ENCODE data around the gene C8B. TPM values are rescaled to one million over a fixed set of nuclear protein-coding genes. Genes with fewer than 3 reads are reported as not detected.

The C8B gene
- total RNA-seq, 1 donor from 2014 or later, result not detected

- no peak for DNase-seq (ENCODE audit: low spot score)
Measured at GRCh38 chr1:56931686-56932085, 34.1 kb downstream of the C8B start.

DNA sequence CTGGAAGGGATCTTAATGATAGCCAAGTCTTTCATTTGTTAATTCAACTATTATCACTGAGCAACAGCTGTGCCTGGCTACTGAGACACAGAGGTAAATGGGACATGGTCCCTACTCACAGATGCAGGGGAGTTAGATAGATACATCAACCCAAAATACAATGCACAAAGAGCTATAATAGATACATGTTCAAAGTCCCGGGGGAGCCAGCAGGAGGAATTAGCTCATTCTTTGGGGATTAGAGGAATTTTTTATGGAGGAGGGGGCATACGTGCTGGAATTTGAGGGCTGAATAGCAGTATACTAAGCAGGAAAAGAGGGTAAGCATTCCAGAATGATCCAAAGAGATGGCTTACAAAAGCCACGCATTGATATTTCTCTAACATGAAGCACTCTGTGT lies 34.6 kb downstream of the C8B start:
- no peak for DNase-seq (ENCODE audit: low spot score)

DNA sequence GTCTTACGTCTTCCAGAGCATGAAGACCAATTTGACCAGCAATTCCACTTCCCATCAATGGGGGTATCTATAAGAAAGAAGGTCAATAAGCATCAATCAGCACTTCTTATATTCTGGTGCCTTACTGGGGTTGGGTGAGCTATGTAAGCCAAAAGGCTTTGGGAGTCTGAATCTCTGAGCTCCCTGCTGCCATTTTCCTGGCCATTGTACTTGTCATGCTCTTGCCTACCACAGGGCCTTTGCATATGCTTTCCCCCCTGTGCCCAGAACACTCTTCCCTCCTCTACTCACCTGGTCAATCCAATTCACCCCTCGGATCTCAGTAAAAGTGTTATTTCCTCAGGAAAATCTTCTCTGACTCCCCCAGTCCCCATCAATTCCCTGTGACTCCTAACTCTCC lies 36.3 kb downstream of the C8B start:
- DNase-seq (ENCODE audit: low spot score), result no peak

- DNase-seq (ENCODE audit: low spot score), result no peak
Measured at GRCh38 chr1:56927986-56928385, 37.8 kb downstream of the C8B start.

- DNase-seq (ENCODE audit: low spot score), result no peak
Measured at GRCh38 chr1:56927171-56927570, 38.6 kb downstream of the C8B start.

DNA sequence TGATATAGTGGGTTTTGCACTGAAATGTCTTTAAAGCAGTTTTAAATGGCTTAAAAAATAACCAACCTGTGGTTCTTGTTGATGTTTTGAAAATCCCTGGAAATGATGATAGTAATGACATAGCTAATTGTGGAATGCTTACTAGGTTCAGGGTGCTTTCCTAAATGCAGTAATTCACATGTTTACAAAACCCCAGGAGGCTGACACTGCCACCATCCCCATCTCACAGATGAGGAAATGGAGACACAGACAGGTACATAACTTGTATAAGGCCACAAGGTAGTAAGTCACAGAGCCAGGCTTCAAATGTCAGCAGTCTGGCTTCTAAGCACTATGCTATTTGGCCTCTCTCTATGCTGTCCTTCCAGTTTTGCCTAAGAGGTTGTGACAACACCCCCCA lies 40.6 kb downstream of the C8B start:
- no peak for DNase-seq (ENCODE audit: low spot score)

GRCh38 chr1:56924116-56924515 lies 41.7 kb downstream of the C8B start:
- DNase-seq (ENCODE audit: low spot score), result no peak

DNA sequence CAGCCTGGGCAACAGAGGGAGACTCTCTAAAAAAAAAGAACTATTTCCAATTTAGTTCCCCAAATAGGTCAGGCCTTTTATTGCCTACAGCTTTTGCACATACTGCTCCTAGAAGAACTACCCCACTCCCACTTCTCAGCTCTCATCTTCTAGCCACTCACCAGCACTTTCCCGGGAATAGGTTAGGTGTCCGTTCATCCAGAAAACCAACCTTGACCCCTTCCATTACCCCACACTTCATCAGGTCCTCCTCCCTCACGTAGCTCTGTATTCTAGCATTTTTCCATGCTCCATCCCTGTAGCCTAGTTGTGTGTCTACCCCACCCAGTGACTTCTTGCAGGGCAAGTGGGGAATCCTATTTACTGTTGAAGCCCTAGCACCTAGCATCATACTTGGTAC lies 42.6 kb downstream of the C8B start:
- no peak for DNase-seq (ENCODE audit: low spot score)

- no peak for DNase-seq (ENCODE audit: low spot score)
Measured at GRCh38 chr1:56922507-56922906, 43.3 kb downstream of the C8B start.

DNA sequence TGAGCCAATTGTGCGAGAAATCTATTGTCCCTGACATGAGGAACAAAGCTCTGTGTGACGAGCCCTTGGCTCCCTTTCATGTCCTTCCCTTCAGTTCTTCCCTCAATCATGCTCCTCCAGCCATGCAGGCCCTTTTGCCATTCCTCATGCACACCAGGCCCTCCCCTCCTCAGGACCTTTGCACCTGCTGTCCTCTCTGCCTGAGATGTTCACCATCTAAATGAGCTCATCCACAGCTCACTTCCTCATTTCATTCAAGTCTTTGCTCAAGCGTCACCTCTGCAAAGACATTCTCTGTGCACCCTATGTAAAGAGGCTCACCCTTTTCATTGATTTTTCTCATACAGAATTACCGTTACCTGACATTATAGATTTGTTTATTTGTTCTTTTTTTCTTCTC lies 43.7 kb downstream of the C8B start:
- DNase-seq (ENCODE audit: low spot score), result no peak

DNA sequence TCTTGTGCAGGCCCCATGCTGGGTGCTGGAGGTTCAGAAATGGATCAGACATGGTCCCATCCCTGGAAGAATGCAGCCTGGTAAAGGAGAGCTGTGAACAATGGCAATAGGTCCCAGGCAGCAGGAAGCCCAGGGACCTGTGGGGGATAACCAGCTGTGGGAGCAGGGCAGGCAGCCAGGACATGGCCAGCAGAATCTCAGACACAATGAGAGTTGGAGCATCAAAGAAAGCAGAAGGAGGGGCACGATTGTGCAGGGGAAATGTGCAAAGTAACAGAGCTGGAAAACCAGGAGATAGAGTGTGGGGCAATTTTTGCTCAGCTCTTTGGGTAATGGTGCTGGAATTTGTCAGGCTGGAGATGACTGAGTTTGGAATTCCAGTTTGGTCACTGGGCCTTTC lies 44.3 kb downstream of the C8B start:
- no peak for DNase-seq (ENCODE audit: low spot score)

- DNase-seq (ENCODE audit: low spot score), result peak; percentile 42
Measured at GRCh38 chr1:56920591-56921001, 45.2 kb downstream of the C8B start.

DNA sequence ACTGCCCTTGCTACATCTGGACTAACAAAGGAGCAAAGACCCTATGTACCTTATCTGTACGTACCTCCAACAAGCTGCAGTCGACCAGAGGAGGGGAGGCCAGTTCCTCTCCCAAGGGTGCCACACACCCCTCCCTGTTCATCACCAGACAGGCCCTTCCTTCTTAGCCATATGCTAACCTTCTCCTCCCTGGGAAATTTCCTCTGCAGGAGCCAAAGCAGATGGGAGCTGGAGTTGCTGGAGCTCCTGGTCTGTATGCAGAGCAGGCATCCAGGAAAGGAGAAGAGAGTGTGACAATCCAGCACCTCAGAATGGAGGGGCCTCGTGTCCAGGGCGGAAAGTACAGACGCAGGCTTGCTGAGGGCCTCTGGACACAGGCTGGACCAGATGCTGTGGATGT lies 48.5 kb downstream of the C8B start:
- DNase-seq (ENCODE audit: low spot score), result no peak

- DNase-seq (ENCODE audit: low spot score), result no peak
Measured at GRCh38 chr1:56916630-56917029, 49.2 kb downstream of the C8B start.

DNA sequence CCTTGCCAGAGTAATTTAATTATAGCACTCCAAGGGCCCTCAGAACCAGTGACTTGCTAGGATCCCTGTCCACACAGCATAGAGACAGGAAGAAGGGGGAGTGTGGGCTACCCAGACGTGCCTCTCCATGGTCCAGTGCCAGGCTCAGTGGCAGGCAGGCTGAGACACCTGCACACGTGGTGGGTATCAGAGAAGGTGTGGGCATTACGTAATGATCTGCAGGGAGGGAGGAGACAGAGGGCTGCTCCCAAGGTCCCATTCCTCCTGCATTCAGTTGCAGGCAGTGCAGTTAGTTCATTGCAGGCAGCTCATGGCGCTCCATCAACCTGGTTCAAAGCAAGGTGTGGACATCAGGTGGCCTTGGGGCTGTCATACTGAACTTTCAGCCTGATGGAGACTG lies 49.9 kb downstream of the C8B start:
- no peak for DNase-seq (ENCODE audit: low spot score)

GRCh38 chr1:56912325-56912724 lies 53.5 kb downstream of the C8B start:
- DNase-seq (ENCODE audit: low spot score), result no peak

DNA sequence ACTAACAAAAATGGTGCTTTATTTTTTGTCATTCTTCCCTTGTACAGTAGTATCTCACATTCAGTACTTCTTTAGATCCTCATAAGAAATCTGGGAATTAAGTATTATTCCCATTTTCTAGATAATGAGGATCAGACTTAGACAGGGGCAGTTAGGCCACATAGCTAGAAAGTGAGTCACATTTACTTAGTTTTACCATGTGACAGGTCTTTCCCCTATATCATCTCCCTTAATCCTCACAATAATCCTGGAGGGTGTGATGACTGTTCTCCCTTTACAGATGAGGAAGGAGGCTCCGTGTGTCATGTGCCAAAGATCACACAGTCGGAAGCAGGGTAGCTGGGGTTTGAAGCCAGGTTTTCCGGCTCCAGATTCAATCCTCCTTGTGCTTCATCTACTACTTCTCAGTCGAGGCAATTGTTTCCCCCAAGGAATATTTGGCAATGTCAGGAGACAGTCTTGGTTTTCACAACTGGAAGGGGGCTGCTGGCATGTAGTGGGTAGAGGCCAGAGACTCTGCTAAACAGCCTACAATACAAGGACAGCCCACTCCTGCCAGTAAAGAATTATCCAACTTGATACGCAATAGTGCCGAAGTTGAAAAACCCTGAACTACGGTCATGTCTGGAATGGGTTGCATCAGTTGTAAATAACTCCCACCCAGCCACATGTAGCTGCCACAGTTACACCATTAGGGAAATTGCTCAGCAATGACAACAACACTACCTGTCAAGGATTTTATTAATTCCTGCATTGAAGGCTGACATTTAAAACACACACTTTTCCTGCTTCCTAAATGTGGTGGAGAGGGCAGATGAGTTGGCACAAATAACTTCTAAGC lies 54.5 kb downstream of the C8B start:
- peak; percentile 92 for DNase-seq (ENCODE audit: low spot score)

DNA sequence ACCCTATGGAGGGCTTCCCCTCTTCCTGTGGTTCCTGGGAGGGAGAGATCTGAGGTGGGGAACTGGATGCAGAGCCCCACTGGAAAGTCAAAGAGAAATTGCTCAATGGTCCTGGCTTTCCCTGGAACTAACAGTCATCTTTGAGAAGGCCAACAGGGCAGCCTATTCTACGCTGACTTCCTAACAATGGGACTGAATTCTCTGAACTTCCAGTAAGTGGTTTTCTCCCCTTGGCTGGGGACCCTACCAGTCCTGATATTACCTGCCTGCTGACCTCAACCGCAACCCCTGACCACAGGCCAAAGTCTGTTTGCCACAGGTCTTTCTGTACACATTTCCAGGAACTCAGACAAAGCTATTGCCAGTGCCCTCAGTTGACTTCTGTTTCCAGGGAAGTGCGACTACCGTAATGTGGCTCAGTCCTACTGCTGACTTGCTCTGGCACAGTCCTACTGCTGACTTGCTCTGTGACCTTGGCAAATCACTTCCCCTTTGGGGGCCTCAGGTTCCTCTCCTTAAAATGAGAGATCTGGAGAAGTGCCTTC lies 55.3 kb downstream of the C8B start:
- no peak for DNase-seq (ENCODE audit: low spot score)

DNA sequence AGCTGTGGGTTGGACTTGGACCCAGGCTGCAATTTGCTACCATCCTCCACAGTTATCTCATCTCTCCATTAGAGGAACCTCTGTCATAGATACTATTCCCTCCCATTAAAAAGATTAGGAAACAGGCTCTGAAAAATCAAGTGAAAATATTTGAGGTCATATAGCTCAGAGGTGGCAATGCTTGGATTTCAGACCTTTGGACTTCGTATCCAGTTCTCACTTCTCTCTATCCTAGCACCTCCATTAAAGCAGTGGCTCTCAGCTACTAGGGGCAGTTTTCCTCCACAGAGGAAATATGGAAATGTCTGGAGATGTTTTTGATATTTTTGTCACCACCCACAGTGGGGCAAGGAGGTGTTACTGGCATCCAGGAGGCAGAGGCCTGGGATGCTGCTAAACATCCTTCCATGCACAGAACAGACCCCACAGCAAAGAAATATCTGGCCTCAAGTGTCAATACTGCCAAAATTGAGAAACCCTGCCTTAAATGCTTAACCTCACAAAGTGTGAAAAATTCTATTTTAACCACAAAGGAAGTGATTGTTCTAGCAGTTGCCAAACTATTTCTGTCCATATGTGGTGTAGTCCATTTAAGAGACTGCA lies 57.1 kb downstream of the C8B start:
- peak; percentile 39 for DNase-seq (ENCODE audit: low spot score)

- DNase-seq (ENCODE audit: low spot score), result no peak
Measured at GRCh38 chr1:56905667-56906066, 60.1 kb downstream of the C8B start.

DNA sequence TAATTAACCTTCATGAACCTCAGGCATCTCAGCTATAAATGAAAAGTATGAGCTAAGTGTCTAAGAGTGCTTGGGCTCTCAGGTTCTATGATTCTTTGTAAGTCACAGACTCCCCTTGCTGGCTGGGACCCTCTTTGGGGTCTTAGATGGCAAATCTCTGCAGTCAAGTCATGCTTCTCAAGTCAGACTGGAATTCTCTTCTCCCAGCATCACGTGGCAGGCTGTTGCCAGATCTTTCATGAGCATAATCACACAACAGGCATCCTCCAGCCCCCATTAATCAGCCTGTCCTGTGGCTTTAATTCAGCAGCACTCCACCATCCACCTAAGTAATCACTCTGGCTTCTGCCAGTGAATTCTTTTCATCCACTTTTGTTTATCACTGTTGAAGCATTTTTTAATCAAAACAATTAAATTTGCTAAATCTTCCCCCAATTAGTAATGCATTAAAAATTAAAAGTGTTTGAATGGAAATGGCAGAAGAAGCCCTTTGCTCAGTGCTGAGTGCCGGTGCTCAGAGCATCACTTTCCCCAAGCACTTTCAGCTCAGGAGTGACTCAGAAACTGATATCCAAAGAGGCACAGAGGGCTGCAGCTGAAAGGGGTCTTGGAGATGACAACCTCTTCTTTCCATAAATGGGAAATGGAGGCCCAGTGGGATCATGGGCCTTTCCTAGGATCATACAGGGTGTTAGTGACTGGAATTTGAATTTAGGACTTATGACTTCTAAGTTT lies 61.0 kb downstream of the C8B start:
- no peak for DNase-seq (ENCODE audit: low spot score)

- DNase-seq (ENCODE audit: low spot score), result no peak
Measured at GRCh38 chr1:56903778-56904177, 62.0 kb downstream of the C8B start.

Data from umbilical cord (tissue), 2 donors.